Heart left ventricle (tissue), 16 donors: Measurements from ENCODE around the gene GNB1L. TPM values are rescaled to one million over a fixed set of nuclear protein-coding genes. Genes with fewer than 3 reads are reported as not detected.
A peak's percentile ranks its signal among the peaks of the same experiment; 100 is the strongest.

ENCODE experiments used
- ATAC-seq, 4 donors: fragments of 200-7000 bp; cut with Tn5 transposase; one replicate each; pipeline ENCODE4 v1.9.1; 2020 to 2022; ENCODE audit warnings: moderate library complexity in 4 of 4, mild to moderate bottlenecking in 3 of 4, moderate number of reproducible peaks in 1 of 4
- DNase-seq, 5 donors: peaks; one replicate each; pipeline ENCODE4 v3.0.0-alpha.2; 2020
- H3K27ac ChIP-seq, 12 donors: fragments of 200-600 bp; sonication (generic) in 4 of 12; one replicate each; pipeline versions ENCODE4 v1.5.0 to v1.8.0; 2016 to 2022; ENCODE audit warnings: mild to moderate bottlenecking in 2 of 12
- H3K27me3 ChIP-seq, 9 donors: fragments of 200-600 bp; sonication (generic) in 2 of 9; one replicate each; pipeline versions ENCODE4 v1.5.1 to v1.8.0; 2016 to 2022; ENCODE audit warnings: mild to moderate bottlenecking in 3 of 9
- H3K36me3 ChIP-seq, 9 donors: fragments of 200-600 bp; sonication (generic) in 2 of 9; one replicate each; pipeline versions ENCODE4 v1.5.0 to v1.8.0; 2018 to 2022; ENCODE audit warnings: mild to moderate bottlenecking in 2 of 9
- H3K4me1 ChIP-seq, 12 donors: fragments of 200-600 bp; sonication (generic) in 4 of 12; one replicate each; pipeline versions ENCODE4 v1.5.0 to v1.8.0; 2016 to 2022; ENCODE audit warnings: mild to moderate bottlenecking in 3 of 12
- H3K4me3 ChIP-seq, 12 donors: fragments of 200-600 bp; sonication (generic) in 4 of 12; one replicate each; pipeline versions ENCODE4 v1.5.0 to v1.8.0; 2017 to 2022; ENCODE audit warnings: mild to moderate bottlenecking in 9 of 12, moderate library complexity in 4 of 12
- H3K9me3 ChIP-seq, 12 donors: fragments of 200-600 bp; sonication (generic) in 4 of 12; one replicate each; pipeline versions ENCODE4 v1.5.0 to v1.8.0; 2016 to 2022; ENCODE audit warnings: mild to moderate bottlenecking in 1 of 12
- CTCF ChIP-seq, 12 donors: fragments of 200-600 bp; sonication (generic) in 4 of 12; IDR thresholded peaks; one replicate each; pipeline versions ENCODE4 v1.5.0 to v1.8.0; 2018 to 2022; ENCODE audit warnings: antibody characterized with exemption in 12 of 12, mild to moderate bottlenecking in 5 of 12
- POLR2A ChIP-seq, 2 donors: fragments of 450-650 bp; IDR thresholded peaks; one replicate each; pipeline ENCODE4 v1.6.1; 2017; ENCODE audit warnings: antibody characterized with exemption in 2 of 2, mild to moderate bottlenecking in 2 of 2, moderate library complexity in 2 of 2
- WGBS, 4 donors: extraction: QIAGEN DNeasy Blood & Tissue Kit in 2 of 4; methylation state at CpG; one replicate each; pipeline versions ENCODE4 v1.1.5 to v1.1.7; 2013 to 2018; 5-methylcytosine and 5-hydroxymethylcytosine counted together
- intact Hi-C, 10 donors: fragments of 100-400 bp; cut with DNase I; formaldehyde crosslinking; loops; one replicate each; pipeline versions ENCODE4 v1.11.1 to v1.14.2; 2022
- polyA plus RNA-seq, 2 donors: library from polyadenylated mRNA; stranded (reverse); fragments of 200-250 nt; gene quantifications; one replicate each; pipeline ENCODE4 v1.2.3, GENCODE V29; 2013
- total RNA-seq, 9 donors: library from RNA; depleted of rRNA in 2 of 9; stranded (reverse); fragments of >200 nt in 2 of 9; fragmentation: NEBNext Ultra II Directional in 3 of 9; extraction: Animal tissue kit (Norgen Biotek cat#: 25700) in 3 of 9; gene quantifications; one replicate each; pipeline versions ENCODE4 v1.1.0 to v1.2.4, GENCODE V29; 2016 to 2023
- donor health status: ischemic (EF 13 %, LVEDD 7.1; RV severe dilation, severe dysfunction).
- donor health status: healthy with polysubstance abuse.
- donor health status: DM: no; HTN: yes; CAD: no.
- donor health status: DM: no; HTN: no; CAD: no.
- donor health status: ischemic (EF 25% LVEDD 6.9; RV normal size, moderate dysfunction).
- donor health status: ischemic (EF 25% LVEDD 5.7; RV mildly dilated, moderate dysfunction).
- donor health status: healthy.
- donor health status: DM: yes; HTN: yes; CAD: no.
- donor health status: ischemic (EF 35%, LVEDD 5.7; RV mildly dilated, moderate dysfunction).
- donor health status: nonischemic (EF 11% LVEDD 7.7; RV severe dilation, severe dysfunction).
- donor health status: DM: yes; HTN: yes; CAD: no.
- donor health status: PGD.
- donor health status: ischemic (EF 29% LVEDD 5.4; RV normal size, mild dysfunction).
- donor health status: nonischemic (EF 23%, LVEDD 6.1; RV moderate dilation, normal function).

Gene GNB1L
- total and polyA plus RNA-seq, 11 donors: 1.6 to 9.2 (median 2.4) TPM

- H3K27me3 ChIP-seq: no peaks in the 10 kb centered on the region
- H3K27ac ChIP-seq: no peak overlapping the region
- no peaks in the 10 kb centered on the region for H3K9me3 ChIP-seq
- intact Hi-C loops: no loop called here
- DNase-seq: peak in 1 of 5 donors; percentile 16
- no peak for ATAC-seq
- TF ChIP-seq POLR2A (IDR thresholded peaks at IDR 0.05): no peak
- no peak for TF ChIP-seq CTCF (IDR thresholded peaks at IDR 0.05)
- H3K4me3 ChIP-seq: no peak overlapping the region
- H3K4me1 ChIP-seq: no peaks in the 10 kb centered on the region
- H3K36me3 ChIP-seq: no peaks in the 10 kb centered on the region
- WGBS, 4 donors: 88 to 97% (median 94%) methylated on average over 7 of the region's 7 CpGs
These were observed 12.9 kb upstream of the GNB1L start for GRCh38 chr22:19867617-19868016.

DNA sequence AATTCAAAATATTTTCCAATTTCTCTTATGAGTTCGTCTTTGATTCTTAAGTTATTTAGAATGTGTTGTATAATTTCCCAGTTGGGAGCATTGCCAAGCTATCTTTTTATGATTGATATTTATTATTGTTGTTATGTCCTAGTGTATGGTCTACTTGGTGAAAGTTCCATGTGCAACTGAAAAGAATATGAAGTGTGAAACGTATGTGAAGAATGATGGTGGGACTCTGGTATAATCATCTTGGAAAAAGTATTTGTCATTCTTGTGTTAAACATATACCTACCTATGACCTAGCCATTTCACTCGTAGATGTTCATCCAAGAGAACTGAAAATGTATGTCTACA is 12.0 kb upstream of the GNB1L start:
- Histone ChIP-seq H3K27ac (no peak overlapping the region), H3K36me3 (no peaks in the 10 kb centered on the region), H3K27me3 (no peaks in the 10 kb centered on the region), H3K4me3 (no peak overlapping the region), H3K4me1 (no peaks in the 10 kb centered on the region), H3K9me3 (no peaks in the 10 kb centered on the region)
- DNase-seq: no peak
- TF ChIP-seq CTCF (IDR thresholded peaks at IDR 0.05) (no peak), POLR2A (IDR thresholded peaks at IDR 0.05) (no peak)
- intact Hi-C loops: no loop called here
- no peak for ATAC-seq
- WGBS, 4 donors: 92 to 96% (median 93%) methylated on average over 3 of the region's 3 CpGs

DNA sequence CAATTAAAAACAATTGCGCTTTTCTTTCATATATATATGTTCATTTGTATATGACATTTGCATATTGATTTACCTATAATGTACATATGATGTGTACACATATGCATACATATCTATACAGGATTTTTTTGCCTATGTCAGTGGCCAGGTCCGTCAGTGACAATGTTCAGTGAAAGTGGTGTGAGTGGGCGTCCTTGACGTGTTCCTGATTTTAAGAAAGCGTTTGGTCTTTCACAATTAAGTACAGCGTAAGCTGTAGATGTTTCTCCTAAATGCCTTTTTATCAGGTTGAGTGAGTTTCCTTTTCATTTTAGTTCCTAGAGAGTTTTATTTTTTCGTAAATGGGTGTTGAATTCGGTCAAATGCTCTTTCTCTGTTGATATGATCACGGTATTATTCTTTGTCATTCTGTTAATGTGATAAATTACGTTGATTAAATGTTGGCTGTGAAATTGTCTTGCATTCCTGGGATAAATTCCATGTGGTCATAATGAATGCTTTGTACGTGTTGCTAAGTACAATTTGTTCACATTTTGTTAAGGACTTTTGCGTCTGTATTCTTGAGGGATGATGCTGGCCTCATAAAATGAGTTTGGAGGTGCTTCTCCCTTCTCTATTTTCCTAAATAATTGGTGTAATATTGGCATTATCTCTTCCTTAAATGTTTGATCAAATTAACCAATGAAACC is 10.6 kb upstream of the GNB1L start:
- ATAC-seq (no peak), DNase-seq (no peak)
- Histone ChIP-seq H3K36me3 (no peaks in the 10 kb centered on the region), H3K27ac (no peak overlapping the region), H3K27me3 (no peaks in the 10 kb centered on the region), H3K9me3 (no peaks in the 10 kb centered on the region), H3K4me1 (no peaks in the 10 kb centered on the region), H3K4me3 (no peak overlapping the region)
- intact Hi-C loops: no loop called here
- no peak for TF ChIP-seq POLR2A (IDR thresholded peaks at IDR 0.05)
- 77 to 88% (median 82%) methylated on average over 12 of the region's 12 CpGs for WGBS, 4 donors

DNA sequence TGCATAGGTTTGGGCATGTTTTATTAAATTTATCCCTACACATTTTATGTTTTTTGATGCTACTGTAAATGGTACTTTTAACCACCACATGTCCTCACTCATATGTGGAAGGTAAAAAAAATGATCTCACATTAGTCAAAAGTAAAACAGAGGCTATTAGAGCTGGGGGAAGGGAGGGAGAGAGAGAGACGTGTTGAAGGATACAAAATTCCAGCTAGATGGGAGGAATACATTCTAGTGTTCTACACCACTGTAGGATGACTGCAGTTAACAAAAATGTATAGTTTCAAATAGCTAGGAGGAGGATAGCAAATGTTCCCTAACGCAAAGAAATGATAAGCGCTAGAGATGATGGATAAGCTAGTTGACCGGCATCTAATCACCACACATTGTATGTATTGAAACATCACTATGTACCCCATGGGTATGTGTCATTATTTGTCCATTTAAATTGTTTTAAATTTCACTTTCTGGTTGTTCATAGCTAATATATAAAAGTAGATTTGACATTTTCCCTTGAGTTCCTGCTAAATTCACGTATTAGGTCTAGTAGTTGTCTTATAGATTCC is 9.9 kb upstream of the GNB1L start:
- no peak for ATAC-seq
- no peak overlapping the region for H3K4me3 ChIP-seq
- intact Hi-C loops: no loop called here
- H3K27me3 ChIP-seq: no peaks in the 10 kb centered on the region
- H3K27ac ChIP-seq: no peak overlapping the region
- WGBS, 4 donors: 91 to 95% (median 92%) methylated on average over 5 of the region's 5 CpGs
- no peaks in the 10 kb centered on the region for H3K9me3 ChIP-seq
- no peaks in the 10 kb centered on the region for H3K36me3 ChIP-seq
- no peaks in the 10 kb centered on the region for H3K4me1 ChIP-seq
- TF ChIP-seq POLR2A (IDR thresholded peaks at IDR 0.05) (no peak), CTCF (IDR thresholded peaks at IDR 0.05) (no peak)
- no peak for DNase-seq

GRCh38 chr22:19863571-19863970 is 8.9 kb upstream of the GNB1L start:
- Histone ChIP-seq H3K27me3 (no peaks in the 10 kb centered on the region), H3K9me3 (no peaks in the 10 kb centered on the region), H3K36me3 (no peaks in the 10 kb centered on the region), H3K4me3 (no peak overlapping the region), H3K4me1 (no peaks in the 10 kb centered on the region), H3K27ac (no peak overlapping the region)
- 87 to 92% (median 90%) methylated on average over 5 of the region's 5 CpGs for WGBS, 4 donors
- TF ChIP-seq POLR2A (IDR thresholded peaks at IDR 0.05): no peak
- no peak for TF ChIP-seq CTCF (IDR thresholded peaks at IDR 0.05)
- intact Hi-C loops: no loop called here
- ATAC-seq: no peak
- DNase-seq: no peak
